HG03064 (cell line): ENCODE data around the gene CFAP68.

Experiments used
- ATAC-seq: cut with Tn5 transposase; IDR thresholded peaks from one replicate; pipeline ENCODE4 v1.9.1; 2021; ENCODE audit warnings: low read depth; ENCODE audit not compliant: unreplicated experiment

CFAP68 gene

GRCh38 chr11:111878849-111879636 is at the start of gene CFAP68, which contains the start of gene FDXACB1:
Gene CFAP68, plus strand, starts transcription at chr11:111879541. Its CDS starts 20 bp downstream, at chr11:111879561.
Gene FDXACB1, minus strand, starts transcription at chr11:111879165. Its CDS starts 33 bp downstream, at chr11:111879132.
- ATAC-seq = peak; percentile 95

- no peak for ATAC-seq
These were observed 45.8 kb upstream of the CFAP68 start for GRCh38 chr11:111833524-111833923.

GRCh38 chr11:111834432-111835163 is 44.7 kb upstream of the CFAP68 start:
- ATAC-seq = no peak

GRCh38 chr11:111835665-111836064 is 43.7 kb upstream of the CFAP68 start:
- ATAC-seq = no peak

GRCh38 chr11:111836162-111836561 is 43.2 kb upstream of the CFAP68 start:
- no peak for ATAC-seq

- peak; percentile 82 for ATAC-seq
These were observed 42.6 kb upstream of the CFAP68 start for GRCh38 chr11:111836721-111837120.

GRCh38 chr11:111837366-111837891 is 41.9 kb upstream of the CFAP68 start:
- ATAC-seq = no peak

GRCh38 chr11:111838054-111838453 is 41.3 kb upstream of the CFAP68 start:
- no peak for ATAC-seq

- no peak for ATAC-seq
These were observed 39.2 kb upstream of the CFAP68 start for GRCh38 chr11:111840143-111840542.

GRCh38 chr11:111841370-111842053 is 37.8 kb upstream of the CFAP68 start:
- ATAC-seq = no peak

GRCh38 chr11:111843661-111844060 is 35.7 kb upstream of the CFAP68 start:
- ATAC-seq = no peak

GRCh38 chr11:111845276-111846028 is 33.9 kb upstream of the CFAP68 start:
- ATAC-seq = no peak

GRCh38 chr11:111846063-111846462 is 33.3 kb upstream of the CFAP68 start:
- no peak for ATAC-seq

- no peak for ATAC-seq
These were observed 32.7 kb upstream of the CFAP68 start for GRCh38 chr11:111846636-111847035.

- no peak for ATAC-seq
These were observed 29.7 kb upstream of the CFAP68 start for GRCh38 chr11:111849631-111850030.

- ATAC-seq = no peak
These were observed 28.3 kb upstream of the CFAP68 start for GRCh38 chr11:111851067-111851466.

GRCh38 chr11:111851636-111852035 is 27.7 kb upstream of the CFAP68 start:
- no peak for ATAC-seq

GRCh38 chr11:111852103-111852502 is 27.2 kb upstream of the CFAP68 start:
- no peak for ATAC-seq

- ATAC-seq = no peak
These were observed 23.8 kb upstream of the CFAP68 start for GRCh38 chr11:111855506-111855905.

GRCh38 chr11:111860257-111860656 is 19.1 kb upstream of the CFAP68 start:
- ATAC-seq = no peak
